Vagina (tissue), 2 donors: ENCODE results near the gene TMEM107. TPM values are rescaled to one million over a fixed set of nuclear protein-coding genes. Genes with fewer than 3 reads are reported as not detected.

ENCODE experiments used
- DNase-seq, 2 donors: peaks; one replicate each; pipeline ENCODE4 v3.0.0-alpha.2; 2017; ENCODE audit errors: extremely low spot score in 2 of 2
- H3K27ac ChIP-seq: fragments of 200-600 bp; sonication (generic); one replicate; pipeline ENCODE4 v1.5.1; 2019
- H3K27me3 ChIP-seq: fragments of 200-600 bp; sonication (generic); one replicate; pipeline ENCODE4 v1.5.1; 2019
- H3K36me3 ChIP-seq, 2 donors: fragments of 200-600 bp; sonication (generic); one replicate each; pipeline ENCODE4 v1.5.1; 2017 to 2019
- H3K4me1 ChIP-seq: fragments of 200-600 bp; sonication (generic); one replicate; pipeline ENCODE4 v1.5.1; 2019
- H3K4me3 ChIP-seq, 2 donors: fragments of 200-600 bp; sonication (generic); 1 replicate in 1 of 2; 2 replicates in 1 of 2; pipeline ENCODE4 v1.5.1; 2016 to 2019
- H3K9me3 ChIP-seq: fragments of 200-600 bp; sonication (generic); one replicate; pipeline ENCODE4 v1.5.1; 2019
- CTCF ChIP-seq, 3 experiments: fragments of 450-650 bp in 2 of 3; fragments of 200-600 bp in 1 of 3; sonication (generic) in 1 of 3; IDR thresholded peaks; one replicate each; pipeline ENCODE4 v1.5.1; 2017 to 2019; ENCODE audit warnings: antibody characterized with exemption in 3 of 3, mild to moderate bottlenecking in 2 of 3, moderate library complexity in 2 of 3
- POLR2A ChIP-seq, 2 donors: fragments of 450-650 bp; IDR thresholded peaks; one replicate each; pipeline ENCODE4 v1.6.1; 2017; ENCODE audit warnings: antibody characterized with exemption in 2 of 2, mild to moderate bottlenecking in 2 of 2, moderate library complexity in 2 of 2
- POLR2AphosphoS5 ChIP-seq, 2 donors: sonication (generic); formaldehyde crosslinking; IDR thresholded peaks; one replicate each; pipeline ENCODE4 v1.9.0; 2017; ENCODE audit warnings: antibody characterized with exemption in 2 of 2, mild to moderate bottlenecking in 2 of 2, low read depth in 1 of 2; ENCODE audit not compliant: insufficient read depth in 1 of 2
- intact Hi-C: fragments of 100-400 bp; cut with DNase I; formaldehyde crosslinking; loops from one replicate; pipeline ENCODE4 v1.15.1; 2023
- total RNA-seq: library from RNA; depleted of rRNA; stranded (reverse); fragments of >200 nt; gene quantifications from one replicate; pipeline ENCODE4 v1.2.3, GENCODE V29; 2016

TMEM107 gene
- total RNA-seq, 1 donor from 2014 or later = 20.6 TPM

GRCh38 chr17:8153031-8153451 lies 23.1 kb downstream of the TMEM107 start:
- Histone ChIP-seq H3K36me3 (peaks cover 16 to 28% of the 10 kb centered on the region in 2 donors), H3K4me1 (peaks cover 47% of the 10 kb centered on the region), H3K9me3 (no peaks in the 10 kb centered on the region), H3K4me3 (peak overlapping the region; percentile 84 to 98), H3K27ac (peak overlapping the region; percentile 100), H3K27me3 (no peaks in the 10 kb centered on the region)
- TF ChIP-seq CTCF (IDR thresholded peaks at IDR 0.05) = no peak
- TF ChIP-seq POLR2A (IDR thresholded peaks at IDR 0.05) = no peak
- TF ChIP-seq POLR2AphosphoS5 (IDR thresholded peaks at IDR 0.05; ENCODE audit: insufficient read depth in 1 of 2, low read depth in 1 of 2) = no peak
- intact Hi-C loops = no loop called here
- DNase-seq = no peak

- Histone ChIP-seq H3K9me3 (no peaks in the 10 kb centered on the region), H3K4me1 (peaks cover 47% of the 10 kb centered on the region)
- intact Hi-C loops = no loop called here
Measured at GRCh38 chr17:8152112-8152775, 23.9 kb downstream of the TMEM107 start, which contains the start of gene PER1. PER1 (minus strand) TSS chr17:8152404; CDS start chr17:8150706, 1,698 bp downstream.

GRCh38 chr17:8151641-8152111 lies 24.5 kb downstream of the TMEM107 start:
- peak in 1 of 2 donors; percentile 96 for DNase-seq
- H3K4me1 ChIP-seq = peaks cover 43% of the 10 kb centered on the region

More at GRCh38 chr17:8152112-8152775, 23.9 kb downstream of the TMEM107 start, which contains the start of gene PER1:
- H3K36me3 ChIP-seq = peaks cover 24 to 35% of the 10 kb centered on the region in 2 donors
- DNase-seq = peak in 1 of 2 donors; percentile 99
- peak within 1 kb of the TSS; percentile 84 to 98 for H3K4me3 ChIP-seq
- no peaks in the 10 kb centered on the region for H3K27me3 ChIP-seq
- TF ChIP-seq POLR2AphosphoS5 (IDR thresholded peaks at IDR 0.05; ENCODE audit: insufficient read depth in 1 of 2, low read depth in 1 of 2) = peak; percentile 95 to 100
- peak; percentile 39 to 98 for TF ChIP-seq POLR2A (IDR thresholded peaks at IDR 0.05)
- no peak for TF ChIP-seq CTCF (IDR thresholded peaks at IDR 0.05)
- peak within 1 kb of the TSS; percentile 100 for H3K27ac ChIP-seq

GRCh38 chr17:8151120-8151640 lies 25.0 kb downstream of the TMEM107 start:
- H3K4me1 ChIP-seq = peaks cover 43% of the 10 kb centered on the region
- peak in 1 of 2 donors; percentile 96 for DNase-seq
- H3K4me3 ChIP-seq = peak overlapping the region; percentile 84 to 98
- peaks cover 30 to 46% of the 10 kb centered on the region in 2 donors for H3K36me3 ChIP-seq
- H3K27me3 ChIP-seq = no peaks in the 10 kb centered on the region
- TF ChIP-seq CTCF (IDR thresholded peaks at IDR 0.05) (no peak), POLR2A (IDR thresholded peaks at IDR 0.05) (peak in 1 of 2 donors; percentile 59), POLR2AphosphoS5 (IDR thresholded peaks at IDR 0.05; ENCODE audit: insufficient read depth in 1 of 2, low read depth in 1 of 2) (peak; percentile 89)
- no peaks in the 10 kb centered on the region for H3K9me3 ChIP-seq
- peak overlapping the region; percentile 100 for H3K27ac ChIP-seq
- intact Hi-C loops = no loop called here

More at GRCh38 chr17:8151641-8152111, 24.5 kb downstream of the TMEM107 start:
- Histone ChIP-seq H3K27me3 (no peaks in the 10 kb centered on the region), H3K27ac (peak overlapping the region; percentile 100), H3K4me3 (peak overlapping the region; percentile 84 to 98), H3K36me3 (peaks cover 26 to 41% of the 10 kb centered on the region in 2 donors), H3K9me3 (no peaks in the 10 kb centered on the region)
- intact Hi-C loops = no loop called here
- TF ChIP-seq POLR2A (IDR thresholded peaks at IDR 0.05) (peak in 1 of 2 donors; percentile 4), POLR2AphosphoS5 (IDR thresholded peaks at IDR 0.05; ENCODE audit: insufficient read depth in 1 of 2, low read depth in 1 of 2) (no peak), CTCF (IDR thresholded peaks at IDR 0.05) (no peak)
